ENCODE measurements around the gene SYCE1L. TPM values are rescaled to one million over a fixed set of nuclear protein-coding genes. Genes with fewer than 3 reads are reported as not detected.

Gene SYCE1L
- total RNA-seq, 1 donor from 2014 or later, result 2.5 TPM

GRCh38 chr16:77246150-77246549 is 46.9 kb downstream of the SYCE1L start:
- Mint-ChIP-seq H3K9me3 (ENCODE audit: unreplicated experiment) (no peaks in the 10 kb centered on the region), H3K27ac (ENCODE audit: unreplicated experiment) (no peak overlapping the region), H3K4me1 (ENCODE audit: unreplicated experiment) (no peaks in the 10 kb centered on the region), H3K36me3 (ENCODE audit: low read depth, unreplicated experiment) (no peaks in the 10 kb centered on the region), H3K27me3 (ENCODE audit: unreplicated experiment) (no peaks in the 10 kb centered on the region), H3K4me3 (ENCODE audit: unreplicated experiment) (no peak overlapping the region)
- DNase-seq (ENCODE audit: low spot score), result no peak
- TF ChIP-seq CTCF (IDR thresholded peaks at IDR 0.05; ENCODE audit: unreplicated experiment), result no peak

DNA sequence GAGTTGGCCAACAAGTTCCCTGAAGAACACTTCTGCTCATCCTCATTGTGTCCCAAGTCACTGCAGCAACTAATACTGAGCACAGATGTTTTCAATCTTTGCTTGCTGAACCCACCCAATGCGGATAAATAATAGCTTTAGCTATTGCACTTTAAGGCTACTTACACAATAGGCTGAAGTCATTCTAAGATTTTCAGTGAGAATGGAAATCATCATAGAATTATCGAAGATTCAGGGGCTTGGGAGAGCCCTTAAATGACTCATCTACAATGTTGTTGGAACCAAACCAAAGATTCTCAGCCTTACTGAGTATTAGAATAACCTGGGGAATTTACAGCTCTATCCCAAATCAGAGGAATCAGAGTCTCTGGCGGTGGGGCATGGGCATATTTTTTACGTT is 51.2 kb downstream of the SYCE1L start:
- DNase-seq (ENCODE audit: low spot score), result no peak
- Mint-ChIP-seq H3K36me3 (ENCODE audit: low read depth, unreplicated experiment) (no peaks in the 10 kb centered on the region), H3K27ac (ENCODE audit: unreplicated experiment) (no peak overlapping the region), H3K4me1 (ENCODE audit: unreplicated experiment) (no peaks in the 10 kb centered on the region), H3K27me3 (ENCODE audit: unreplicated experiment) (peaks cover 5% of the 10 kb centered on the region), H3K9me3 (ENCODE audit: unreplicated experiment) (no peaks in the 10 kb centered on the region), H3K4me3 (ENCODE audit: unreplicated experiment) (no peak overlapping the region)
- TF ChIP-seq CTCF (IDR thresholded peaks at IDR 0.05; ENCODE audit: unreplicated experiment), result no peak

Other genes starting within 250 kb of the SYCE1L start
- gene MON1B, start 8.2 kb upstream of the SYCE1L start, total RNA-seq (ENCODE audit: unreplicated experiment), result 35.6 TPM
- 0.69 TPM for gene ADAMTS18, start 235.6 kb downstream of the SYCE1L start, total RNA-seq (ENCODE audit: unreplicated experiment)